Tibial artery (tissue), 4 donors: ENCODE measurements around the gene PECR.

ENCODE experiments used
- DNase-seq, 2 donors: peaks; one replicate each; pipeline ENCODE4 v3.0.0-alpha.2; 2019
- H3K27ac ChIP-seq, 2 donors: fragments of 200-600 bp; sonication (generic) in 1 of 2; 1 replicate in 1 of 2; 2 replicates in 1 of 2; pipeline ENCODE4 v1.5.1; 2018 to 2019; ENCODE audit warnings: mild to moderate bottlenecking in 1 of 2
- H3K27me3 ChIP-seq, 2 donors: fragments of 200-600 bp; sonication (generic) in 1 of 2; one replicate each; pipeline versions ENCODE4 v1.5.1 to v1.6.0; 2016 to 2019
- H3K36me3 ChIP-seq, 3 donors: fragments of 200-600 bp; sonication (generic) in 2 of 3; one replicate each; pipeline ENCODE4 v1.5.1; 2016 to 2019; ENCODE audit warnings: mild to moderate bottlenecking in 2 of 3
- H3K4me1 ChIP-seq, 4 donors: fragments of 200-600 bp; sonication (generic) in 2 of 4; 1 replicate in 3 of 4; 2 replicates in 1 of 4; pipeline ENCODE4 v1.5.1; 2016 to 2019
- H3K4me3 ChIP-seq, 2 donors: fragments of 200-600 bp; sonication (generic) in 1 of 2; 1 replicate in 1 of 2; 2 replicates in 1 of 2; pipeline ENCODE4 v1.5.1; 2018 to 2019; ENCODE audit warnings: mild to moderate bottlenecking in 2 of 2
- H3K9me3 ChIP-seq, 3 donors: fragments of 200-600 bp; sonication (generic) in 1 of 3; one replicate each; pipeline ENCODE4 v1.5.1; 2016 to 2019
- CTCF ChIP-seq, 2 experiments: fragments of 200-600 bp in 1 of 2; fragments of 450-650 bp in 1 of 2; IDR thresholded peaks; one replicate each; pipeline ENCODE4 v1.5.1; 2017 to 2019; ENCODE audit warnings: antibody characterized with exemption in 2 of 2, mild to moderate bottlenecking in 1 of 2, moderate library complexity in 1 of 2
- intact Hi-C: fragments of 100-400 bp; cut with DNase I; formaldehyde crosslinking; loops from one replicate; pipeline ENCODE4 v1.15.0; 2023; ENCODE audit warnings: low total_unique reads

Gene PECR

DNA sequence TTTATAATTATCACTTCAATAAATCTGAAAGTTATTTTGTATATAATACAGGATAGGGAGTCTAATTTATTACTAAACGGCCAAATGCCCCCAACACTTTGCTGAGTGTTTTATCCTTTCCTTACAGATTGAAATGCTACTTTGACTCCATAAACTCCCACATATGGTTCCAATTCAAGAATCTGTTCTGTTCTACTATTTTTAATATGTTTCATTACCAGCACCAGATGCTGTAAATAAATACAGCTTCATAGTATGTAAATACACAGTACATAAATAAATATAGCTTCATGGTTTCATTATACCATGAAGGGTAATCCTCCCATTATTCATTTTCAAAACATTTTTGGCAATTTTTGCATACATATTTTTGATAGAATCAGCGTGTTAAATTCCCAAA is 34.2 kb downstream of the PECR start:
- TF ChIP-seq CTCF (IDR thresholded peaks at IDR 0.05) = no peak
- no peaks in the 10 kb centered on the region for H3K4me1 ChIP-seq
- no peaks in the 10 kb centered on the region for H3K9me3 ChIP-seq
- no peak overlapping the region for H3K4me3 ChIP-seq
- DNase-seq = no peak
- H3K36me3 ChIP-seq = peaks cover 0 to 8% (median 0%) of the 10 kb centered on the region in 3 donors
- no peaks in the 10 kb centered on the region for H3K27me3 ChIP-seq
- no peak overlapping the region for H3K27ac ChIP-seq
- intact Hi-C loops = no loop called here

DNA sequence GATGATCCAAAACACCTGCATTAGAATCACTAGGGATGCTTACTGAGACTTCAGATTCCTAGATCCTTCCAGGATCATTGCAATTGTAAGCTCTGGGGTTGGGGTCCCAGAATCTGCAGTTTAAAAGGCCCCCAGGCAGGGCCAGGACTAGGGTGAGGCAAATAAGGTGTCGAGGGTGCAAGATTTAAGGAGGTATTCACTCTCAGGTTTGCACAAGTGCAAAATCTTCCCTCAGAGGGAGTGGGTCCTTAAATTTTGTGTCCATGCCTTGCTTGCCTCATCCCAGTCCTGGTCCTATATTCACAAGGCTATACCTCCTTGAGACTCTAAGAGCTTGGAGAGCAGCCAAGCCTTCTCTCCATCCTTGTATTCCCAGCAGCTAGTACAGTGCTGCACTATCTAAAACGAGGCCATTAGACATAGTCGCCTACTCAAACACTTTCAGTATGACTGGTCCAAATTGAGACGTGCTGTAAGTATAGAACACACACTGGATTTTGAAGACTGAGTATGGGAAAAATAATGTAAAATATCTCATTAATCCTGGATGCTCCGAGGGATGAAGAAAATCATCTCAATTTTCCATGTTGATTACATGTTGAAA is 36.6 kb downstream of the PECR start:
- no peaks in the 10 kb centered on the region for H3K9me3 ChIP-seq
- intact Hi-C loops = no loop called here
- TF ChIP-seq CTCF (IDR thresholded peaks at IDR 0.05) = no peak
- H3K4me1 ChIP-seq = no peaks in the 10 kb centered on the region
- DNase-seq = no peak
- no peak overlapping the region for H3K4me3 ChIP-seq
- no peaks in the 10 kb centered on the region for H3K27me3 ChIP-seq
- H3K36me3 ChIP-seq = peaks cover 0 to 14% (median 6%) of the 10 kb centered on the region in 3 donors
- H3K27ac ChIP-seq = no peak overlapping the region

GRCh38 chr2:216043949-216044348 is 37.7 kb downstream of the PECR start:
- Histone ChIP-seq H3K9me3 (no peaks in the 10 kb centered on the region), H3K4me3 (no peak overlapping the region), H3K27ac (no peak overlapping the region), H3K36me3 (peaks cover 0 to 14% (median 12%) of the 10 kb centered on the region in 3 donors), H3K4me1 (no peaks in the 10 kb centered on the region), H3K27me3 (no peaks in the 10 kb centered on the region)
- intact Hi-C loops = no loop called here
- TF ChIP-seq CTCF (IDR thresholded peaks at IDR 0.05) = no peak
- DNase-seq = no peak

GRCh38 chr2:216041438-216041837 is 40.2 kb downstream of the PECR start:
- H3K36me3 ChIP-seq = peaks cover 0 to 25% (median 18%) of the 10 kb centered on the region in 3 donors
- no peak overlapping the region for H3K4me3 ChIP-seq
- no peak overlapping the region for H3K27ac ChIP-seq
- H3K27me3 ChIP-seq = no peaks in the 10 kb centered on the region
- TF ChIP-seq CTCF (IDR thresholded peaks at IDR 0.05) = no peak
- no peak for DNase-seq
- H3K4me1 ChIP-seq = no peaks in the 10 kb centered on the region
- H3K9me3 ChIP-seq = no peaks in the 10 kb centered on the region
- intact Hi-C loops = no loop called here

DNA sequence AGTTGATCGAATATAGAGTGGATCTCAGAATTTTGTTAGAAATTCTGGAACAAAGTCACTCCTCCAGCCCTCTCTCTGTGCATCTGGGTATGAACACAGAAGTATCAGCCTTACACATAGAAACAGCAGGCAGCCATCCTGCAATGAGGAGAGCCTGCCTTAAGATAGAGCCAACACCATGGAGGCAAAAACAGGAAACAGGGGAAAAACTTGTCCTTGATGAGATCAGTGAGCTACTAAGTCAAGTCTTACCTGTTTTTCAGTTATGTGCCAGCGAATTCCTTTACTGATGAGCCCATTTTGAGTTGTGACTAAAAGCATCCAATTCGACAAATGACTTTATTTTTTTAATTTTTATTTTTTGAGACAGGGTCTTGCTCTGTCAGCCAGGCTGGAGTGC is 41.7 kb downstream of the PECR start:
- intact Hi-C loops = no loop called here
- no peak for TF ChIP-seq CTCF (IDR thresholded peaks at IDR 0.05)
- Histone ChIP-seq H3K27me3 (no peaks in the 10 kb centered on the region), H3K9me3 (no peaks in the 10 kb centered on the region), H3K27ac (no peak overlapping the region), H3K36me3 (peaks cover 0 to 33% (median 18%) of the 10 kb centered on the region in 3 donors), H3K4me1 (no peaks in the 10 kb centered on the region), H3K4me3 (no peak overlapping the region)
- DNase-seq = no peak

DNA sequence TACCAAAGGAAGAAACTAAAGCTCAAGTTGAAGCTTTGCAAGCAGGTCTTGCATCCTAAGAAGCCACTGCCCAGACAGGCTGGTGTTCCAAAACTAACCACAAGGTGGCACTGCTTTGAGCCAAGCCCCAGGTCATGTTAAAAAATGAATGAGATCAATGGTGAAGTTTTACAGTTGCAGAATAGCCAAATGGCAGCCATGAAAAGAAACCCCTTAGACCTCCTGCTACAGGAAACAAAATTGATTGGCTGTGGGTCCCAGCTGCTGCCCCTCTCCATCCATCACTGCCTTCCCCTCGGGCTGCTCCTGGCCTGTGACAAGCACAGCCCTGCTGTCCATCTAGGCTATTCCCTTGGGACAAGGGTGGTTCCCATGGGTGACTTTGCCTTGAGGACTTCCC is 47.5 kb downstream of the PECR start:
- H3K27me3 ChIP-seq = no peaks in the 10 kb centered on the region
- DNase-seq = peak in 1 of 2 donors; percentile 65
- H3K4me1 ChIP-seq = peaks cover 0 to 10% (median 3%) of the 10 kb centered on the region in 4 donors
- no peaks in the 10 kb centered on the region for H3K9me3 ChIP-seq
- peaks cover 0 to 21% (median 4%) of the 10 kb centered on the region in 3 donors for H3K36me3 ChIP-seq
- no peak overlapping the region for H3K27ac ChIP-seq
- no peak overlapping the region for H3K4me3 ChIP-seq
- TF ChIP-seq CTCF (IDR thresholded peaks at IDR 0.05) = peak; percentile 56 to 87
- intact Hi-C loops = no loop called here
